Peyer's patch (tissue), 4 donors: ENCODE measurements around the gene ARL6IP1.

ENCODE experiments used
- CTCF ChIP-seq, 6 experiments: fragments of 450-650 bp in 4 of 6; fragments of 200-600 bp in 2 of 6; sonication (generic) in 1 of 6; IDR thresholded peaks; one replicate each; pipeline ENCODE4 v1.5.1; 2017 to 2019; ENCODE audit warnings: antibody characterized with exemption in 6 of 6, mild to moderate bottlenecking in 3 of 6, moderate library complexity in 1 of 6
- POLR2A ChIP-seq, 2 donors: fragments of 450-650 bp; IDR thresholded peaks; one replicate each; pipeline ENCODE4 v1.5.1; 2017; ENCODE audit warnings: antibody characterized with exemption in 2 of 2, mild to moderate bottlenecking in 2 of 2, moderate library complexity in 2 of 2

DNA sequence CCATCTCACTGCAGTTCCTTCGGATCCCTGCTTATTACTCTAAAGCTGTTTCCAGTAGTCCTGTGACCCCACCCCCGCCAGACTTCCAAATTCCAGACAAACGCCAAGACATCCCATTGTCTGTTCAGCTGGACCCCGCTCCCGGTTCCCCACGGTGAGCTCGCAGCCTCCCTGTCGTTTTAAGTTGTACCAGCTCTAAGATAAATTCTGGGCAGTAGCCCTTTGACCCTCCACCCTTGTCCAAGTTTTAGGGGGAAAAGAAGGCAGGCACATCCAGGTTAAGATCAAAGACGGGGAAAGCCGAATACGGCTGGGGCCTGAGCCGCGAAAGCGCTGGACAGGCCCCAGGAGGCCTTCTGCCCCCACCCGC is 589 bp downstream of the ARL6IP1 start:
- no peak for TF ChIP-seq POLR2A (IDR thresholded peaks at IDR 0.05)
- TF ChIP-seq CTCF (IDR thresholded peaks at IDR 0.05) = no peak
